ENCODE data around the gene SUB1. TPM values are rescaled to one million over a fixed set of nuclear protein-coding genes. Genes with fewer than 3 reads are reported as not detected.
A peak's percentile ranks its signal among the peaks of the same experiment; 100 is the strongest.

SUB1 gene
- total RNA-seq, 4 donors from 2014 or later = 128 to 174 (median 137) TPM

DNA sequence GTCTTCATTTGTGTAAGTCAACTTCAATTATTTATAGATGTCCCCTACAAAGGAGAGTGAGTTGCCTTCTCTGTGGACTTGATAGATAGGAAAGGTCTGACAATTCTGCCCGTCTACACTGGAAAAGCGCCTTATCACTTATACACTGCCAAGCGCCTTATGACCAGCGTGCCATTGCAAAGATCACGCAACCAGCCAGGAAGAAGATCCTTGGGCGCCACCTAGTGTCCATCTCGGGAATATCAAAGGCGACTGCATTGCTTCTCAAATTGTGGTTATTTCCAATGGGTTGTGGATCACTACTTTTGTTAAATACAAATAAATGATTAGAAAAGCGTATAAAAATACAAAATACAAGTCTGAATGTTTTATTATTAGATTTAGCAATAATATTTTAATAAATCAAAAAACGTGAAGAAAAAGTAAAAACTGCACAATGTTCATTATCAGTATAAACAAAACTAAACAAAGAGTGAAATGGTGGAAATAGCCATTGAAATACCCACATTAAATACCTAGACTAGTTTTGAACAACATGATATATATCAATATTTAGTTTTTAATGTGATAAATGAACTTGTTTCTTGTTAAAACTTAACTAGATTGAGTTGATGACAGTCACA is 27.8 kb downstream of the SUB1 start:
- H3K27ac ChIP-seq = no peak overlapping the region

DNA sequence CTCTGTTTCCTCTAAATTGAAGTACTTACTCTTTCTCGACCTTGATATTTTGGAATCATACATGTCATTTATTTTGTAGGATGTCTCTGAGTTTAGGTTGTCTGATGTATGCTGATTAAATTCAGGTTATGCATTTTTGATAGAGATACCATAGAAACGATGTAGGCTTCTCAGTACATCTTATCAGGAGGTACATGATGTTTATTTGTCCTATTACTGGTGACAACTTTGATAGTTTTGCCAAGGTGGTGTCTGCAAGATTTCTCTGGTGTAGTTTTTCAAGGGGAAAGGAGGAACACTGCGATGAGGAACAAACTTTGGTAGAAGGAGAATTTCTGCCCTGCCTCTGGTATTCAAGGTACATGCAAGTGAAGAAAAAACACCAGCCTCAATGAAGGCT is 29.9 kb downstream of the SUB1 start:
- Histone ChIP-seq H3K4me3 (no peak overlapping the region), H3K27ac (no peak overlapping the region), H3K4me1 (peaks cover 5% of the 10 kb centered on the region), H3K9me3 (no peaks in the 10 kb centered on the region), H3K27me3 (no peaks in the 10 kb centered on the region), H3K36me3 (no peaks in the 10 kb centered on the region)
- 74% methylated on average over 3 of the region's 3 CpGs for WGBS
- TF ChIP-seq POLR2AphosphoS5 (IDR thresholded peaks at IDR 0.05) (no peak), POLR2A (IDR thresholded peaks at IDR 0.05) (no peak), EP300 (IDR thresholded peaks at IDR 0.05) (no peak)
- TF ChIP-seq, protein P1, sequence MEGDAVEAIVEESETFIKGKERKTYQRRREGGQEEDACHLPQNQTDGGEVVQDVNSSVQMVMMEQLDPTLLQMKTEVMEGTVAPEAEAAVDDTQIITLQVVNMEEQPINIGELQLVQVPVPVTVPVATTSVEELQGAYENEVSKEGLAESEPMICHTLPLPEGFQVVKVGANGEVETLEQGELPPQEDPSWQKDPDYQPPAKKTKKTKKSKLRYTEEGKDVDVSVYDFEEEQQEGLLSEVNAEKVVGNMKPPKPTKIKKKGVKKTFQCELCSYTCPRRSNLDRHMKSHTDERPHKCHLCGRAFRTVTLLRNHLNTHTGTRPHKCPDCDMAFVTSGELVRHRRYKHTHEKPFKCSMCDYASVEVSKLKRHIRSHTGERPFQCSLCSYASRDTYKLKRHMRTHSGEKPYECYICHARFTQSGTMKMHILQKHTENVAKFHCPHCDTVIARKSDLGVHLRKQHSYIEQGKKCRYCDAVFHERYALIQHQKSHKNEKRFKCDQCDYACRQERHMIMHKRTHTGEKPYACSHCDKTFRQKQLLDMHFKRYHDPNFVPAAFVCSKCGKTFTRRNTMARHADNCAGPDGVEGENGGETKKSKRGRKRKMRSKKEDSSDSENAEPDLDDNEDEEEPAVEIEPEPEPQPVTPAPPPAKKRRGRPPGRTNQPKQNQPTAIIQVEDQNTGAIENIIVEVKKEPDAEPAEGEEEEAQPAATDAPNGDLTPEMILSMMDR (IDR thresholded peaks at IDR 0.05) = no peak
- DNase-seq (ENCODE audit: low spot score in 2 of 2) = no peak

More for the DNA sequence above, 27.8 kb downstream of the SUB1 start:
- no peaks in the 10 kb centered on the region for H3K36me3 ChIP-seq
- TF ChIP-seq EP300 (IDR thresholded peaks at IDR 0.05) = no peak
- TF ChIP-seq POLR2A (IDR thresholded peaks at IDR 0.05) = no peak
- TF ChIP-seq, protein P1 (IDR thresholded peaks at IDR 0.05) = peak; percentile 84 to 93
- no peak for TF ChIP-seq POLR2AphosphoS5 (IDR thresholded peaks at IDR 0.05)
- DNase-seq (ENCODE audit: low spot score in 2 of 2) = peak; percentile 85 to 89
- H3K27me3 ChIP-seq = no peaks in the 10 kb centered on the region
- H3K4me1 ChIP-seq = peaks cover 5% of the 10 kb centered on the region
- no peaks in the 10 kb centered on the region for H3K9me3 ChIP-seq
- H3K4me3 ChIP-seq = no peak overlapping the region
- WGBS = 9% methylated on average over 10 of the region's 10 CpGs

DNA sequence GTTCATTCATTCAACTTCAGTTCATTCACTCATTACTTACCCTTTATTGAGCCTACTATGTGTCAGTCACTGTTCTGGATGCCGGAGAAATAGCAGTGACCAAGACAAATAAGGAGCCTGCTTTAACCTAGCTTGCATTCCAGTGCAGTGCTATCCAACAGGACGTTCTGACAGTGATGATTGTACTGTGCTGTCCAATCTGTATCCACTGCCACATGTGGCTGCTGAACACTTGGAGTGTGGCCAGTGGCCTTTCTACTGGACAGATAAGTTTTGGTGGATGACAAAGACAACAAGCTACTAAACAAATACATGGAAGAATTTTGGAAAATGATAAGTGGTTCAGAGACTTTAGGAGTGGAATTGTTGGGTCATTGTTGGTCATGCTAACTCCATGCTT is 33.6 kb downstream of the SUB1 start:
- Histone ChIP-seq H3K4me1 (no peaks in the 10 kb centered on the region), H3K9me3 (no peaks in the 10 kb centered on the region), H3K36me3 (no peaks in the 10 kb centered on the region), H3K4me3 (no peak overlapping the region), H3K27me3 (no peaks in the 10 kb centered on the region), H3K27ac (no peak overlapping the region)
- no peak for DNase-seq (ENCODE audit: low spot score in 2 of 2)
- TF ChIP-seq, protein P1 (IDR thresholded peaks at IDR 0.05) = no peak
- TF ChIP-seq POLR2AphosphoS5 (IDR thresholded peaks at IDR 0.05) (no peak), EP300 (IDR thresholded peaks at IDR 0.05) (no peak), POLR2A (IDR thresholded peaks at IDR 0.05) (no peak)
- WGBS = 80% methylated on average over 2 of the region's 2 CpGs

DNA sequence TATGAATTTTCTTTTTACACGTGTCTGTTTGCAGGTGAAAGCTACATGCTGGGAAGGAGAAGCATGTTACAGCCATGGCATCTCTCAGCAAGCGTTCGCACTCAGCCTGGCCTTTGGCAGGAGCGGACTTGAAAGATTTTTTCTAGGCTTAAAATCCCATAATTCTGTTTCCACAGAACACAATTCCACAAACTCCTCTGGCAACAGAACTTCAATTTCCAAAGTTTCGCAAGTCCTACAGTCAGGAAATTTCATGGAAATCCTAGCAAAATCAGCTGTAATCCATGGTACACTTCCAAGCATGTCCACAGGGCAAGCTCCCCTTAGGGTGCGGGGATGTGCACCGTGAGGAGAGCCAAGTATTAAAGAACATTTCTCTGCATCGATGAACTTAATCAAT is 35.9 kb downstream of the SUB1 start:
- TF ChIP-seq EP300 (IDR thresholded peaks at IDR 0.05) (no peak), POLR2AphosphoS5 (IDR thresholded peaks at IDR 0.05) (no peak), POLR2A (IDR thresholded peaks at IDR 0.05) (no peak)
- TF ChIP-seq, protein P1 (IDR thresholded peaks at IDR 0.05) = no peak
- H3K27ac ChIP-seq = no peak overlapping the region
- no peak overlapping the region for H3K4me3 ChIP-seq
- DNase-seq (ENCODE audit: low spot score in 2 of 2) = no peak
- no peaks in the 10 kb centered on the region for H3K27me3 ChIP-seq
- H3K4me1 ChIP-seq = no peaks in the 10 kb centered on the region
- WGBS = 64% methylated on average over 8 of the region's 8 CpGs
- no peaks in the 10 kb centered on the region for H3K9me3 ChIP-seq
- no peaks in the 10 kb centered on the region for H3K36me3 ChIP-seq

DNA sequence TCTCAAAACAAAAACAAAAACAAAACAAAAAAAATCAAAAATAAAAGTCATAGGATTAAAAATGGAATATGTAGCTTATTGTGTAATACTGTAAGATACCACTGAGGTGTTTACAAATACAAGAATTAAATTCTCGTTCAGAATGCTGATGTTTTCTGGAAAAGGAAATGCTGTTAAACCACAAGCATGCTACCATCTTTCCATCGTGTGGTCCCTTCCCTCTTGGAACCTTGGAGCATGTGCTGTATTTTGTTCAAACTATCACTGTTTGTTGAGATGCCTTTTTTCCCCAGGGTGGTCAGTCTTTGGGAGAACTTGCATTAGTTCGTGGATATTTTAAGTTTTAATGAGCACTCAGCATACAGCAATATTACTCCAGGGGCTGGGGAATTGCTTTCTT is 39.7 kb downstream of the SUB1 start:
- TF ChIP-seq EP300 (IDR thresholded peaks at IDR 0.05) (no peak), POLR2AphosphoS5 (IDR thresholded peaks at IDR 0.05) (no peak), POLR2A (IDR thresholded peaks at IDR 0.05) (no peak)
- TF ChIP-seq, protein P1 (IDR thresholded peaks at IDR 0.05) = no peak
- H3K27ac ChIP-seq = no peak overlapping the region
- no peaks in the 10 kb centered on the region for H3K9me3 ChIP-seq
- H3K36me3 ChIP-seq = no peaks in the 10 kb centered on the region
- no peak for DNase-seq (ENCODE audit: low spot score in 2 of 2)
- 49% methylated on average over 3 of the region's 3 CpGs for WGBS
- H3K4me3 ChIP-seq = no peak overlapping the region
- H3K27me3 ChIP-seq = no peaks in the 10 kb centered on the region
- H3K4me1 ChIP-seq = no peaks in the 10 kb centered on the region
